Measurements from ENCODE around the gene PSMA7. TPM values are rescaled to one million over a fixed set of nuclear protein-coding genes. Genes with fewer than 3 reads are reported as not detected.

PSMA7 gene
- total and polyA plus RNA-seq, 2 of the 8 experiments (the other 6 are each of a cell fraction or from before 2014, with no cell fraction given): 361 to 648 TPM

DNA sequence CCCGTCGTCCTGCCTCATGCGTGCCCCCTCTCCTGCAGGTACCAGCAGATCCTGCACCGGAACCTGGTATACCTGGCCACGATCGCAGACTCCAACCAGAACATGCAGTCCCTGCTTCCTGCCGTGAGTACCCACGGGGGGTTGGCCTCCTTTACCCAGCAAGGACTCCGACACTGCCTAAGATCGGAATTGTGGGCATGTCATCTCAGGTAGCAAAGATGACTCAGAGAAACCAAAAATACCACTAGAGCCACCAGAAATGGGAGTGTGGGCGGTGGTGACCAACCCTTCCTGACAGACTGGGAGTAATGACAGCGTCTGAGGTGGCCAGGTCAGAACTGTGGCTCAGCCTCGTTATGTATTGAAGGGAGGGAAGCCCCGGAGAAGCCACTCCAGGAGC, 16.6 kb upstream of the PSMA7 start (continued):
- no peak for TF ChIP-seq EGR1 (IDR thresholded peaks at IDR 0.05; ENCODE audit: borderline replicate concordance, low read depth, low read length)
- no peak for TF ChIP-seq NANOG (IDR thresholded peaks at IDR 0.05; ENCODE audit: insufficient read depth, low read depth, low read length, poor library complexity, severe bottlenecking)
- no peak for TF ChIP-seq GABPA (IDR thresholded peaks at IDR 0.05; ENCODE audit: borderline replicate concordance, insufficient read depth, low read length)
- TF ChIP-seq KDM4A (IDR thresholded peaks at IDR 0.05; ENCODE audit: low read depth, low read length, severe bottlenecking): no peak
- no peak for TF ChIP-seq TEAD4 (IDR thresholded peaks at IDR 0.05; ENCODE audit: low read depth, low read length)
